ENCODE measurements around the gene MFAP3L.
"Not testable (repeated sequence)": the region's sequence is repeated elsewhere in the genome, so short reads cannot be mapped to it uniquely, and the experiment has no call there.

The MFAP3L gene

GRCh38 chr4:169952236-169953002 is 73.8 kb downstream of the MFAP3L start:
- no peak overlapping the region for H3K27ac ChIP-seq
- no peak for DNase-seq (ENCODE audit: low read depth, low spot score)

DNA sequence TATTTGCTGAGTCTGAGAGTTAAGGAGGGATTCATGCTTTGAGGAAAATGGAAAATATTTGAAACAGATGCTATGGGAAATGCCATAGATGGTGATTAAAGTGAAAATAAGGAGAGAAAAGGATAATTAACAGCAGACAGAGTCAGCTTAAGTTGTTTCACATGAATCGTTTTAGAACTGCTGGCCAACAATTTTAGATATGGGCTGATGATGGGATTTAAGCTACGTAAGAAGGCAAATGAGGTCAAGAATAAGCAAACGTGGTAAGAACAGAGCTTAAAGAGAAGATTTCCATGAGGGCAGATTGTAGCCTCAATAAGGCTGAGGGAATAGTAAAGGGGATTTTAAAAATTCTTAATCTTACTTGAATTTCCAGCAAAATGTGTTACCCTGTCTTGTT is 77.9 kb downstream of the MFAP3L start:
- no peak overlapping the region for H3K27ac ChIP-seq
- no peak for DNase-seq (ENCODE audit: low read depth, low spot score)

DNA sequence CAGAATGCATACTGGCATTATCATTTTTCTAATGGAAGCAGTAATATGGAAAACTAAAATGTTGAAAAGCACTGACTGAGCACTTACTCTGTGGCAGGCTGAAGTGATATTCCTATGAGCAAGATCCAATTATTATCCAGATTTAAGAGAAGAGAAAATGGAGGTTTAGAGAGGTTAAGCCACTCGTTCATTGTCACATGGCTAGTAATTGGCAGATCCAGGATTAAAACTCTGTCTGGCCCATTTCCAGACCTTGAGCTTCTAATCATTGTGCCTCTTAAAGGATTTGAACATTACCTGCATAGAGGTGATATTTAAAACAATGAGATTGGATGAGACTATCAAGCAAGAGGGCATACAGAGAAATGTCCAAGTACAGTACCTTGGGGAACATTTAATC is 80.6 kb downstream of the MFAP3L start:
- no peak overlapping the region for H3K27ac ChIP-seq
- DNase-seq (ENCODE audit: low read depth, low spot score) = no peak

GRCh38 chr4:169943601-169944000 is 82.6 kb downstream of the MFAP3L start:
- DNase-seq (ENCODE audit: low read depth, low spot score); H3K27ac ChIP-seq: not testable (repeated sequence)

DNA sequence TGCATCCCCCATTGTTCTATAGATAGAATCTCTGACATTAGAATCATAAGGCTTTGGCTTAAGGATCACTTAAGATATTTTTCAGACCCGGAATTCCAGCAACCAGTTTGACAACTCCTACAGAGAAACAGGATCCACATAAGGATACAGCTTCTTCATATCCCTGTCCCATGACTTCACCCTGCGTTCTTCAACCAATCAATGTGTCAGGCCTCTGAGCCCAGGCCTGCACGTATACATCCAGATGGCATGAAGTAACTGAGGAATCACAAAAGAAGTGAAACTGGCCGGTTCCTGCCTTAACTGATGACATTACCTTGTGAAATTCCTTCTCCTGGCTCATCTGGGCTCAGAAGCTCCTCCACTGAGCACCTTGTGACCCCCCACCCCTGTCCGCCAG is 85.1 kb downstream of the MFAP3L start:
- no peak for DNase-seq (ENCODE audit: low read depth, low spot score)
- H3K27ac ChIP-seq = no peak overlapping the region

GRCh38 chr4:169940460-169940859 is 85.7 kb downstream of the MFAP3L start:
- no peak for DNase-seq (ENCODE audit: low read depth, low spot score)
- no peak overlapping the region for H3K27ac ChIP-seq
